Stimulated activated CD4-positive, alpha-beta T cell treated with anti-CD3 and anti-CD28 coated beads, TNF-alpha, amount 100 ng/mL, for 48 hours (primary cell): Measurements from ENCODE around the gene DOCK2.
"Not testable (repeated sequence)": the region's sequence is repeated elsewhere in the genome, so short reads cannot be mapped to it uniquely, and the experiment has no call there.

Experiments used
- DNase-seq, 3 donors: peaks; one replicate each; pipeline ENCODE4 v3.0.0-alpha.2; 2020; ENCODE audit warnings: low read depth in 3 of 3

The DOCK2 gene

GRCh38 chr5:169942181-169942580, 305.1 kb downstream of the DOCK2 start:
- no peak for DNase-seq

- no peak for DNase-seq
Measured at GRCh38 chr5:169943026-169943425, 306.0 kb downstream of the DOCK2 start.

- DNase-seq: no peak
Measured at GRCh38 chr5:169944115-169944514, 307.0 kb downstream of the DOCK2 start.

- no peak for DNase-seq
Measured at GRCh38 chr5:169944922-169945680, 308.0 kb downstream of the DOCK2 start.

- DNase-seq: no peak
Measured at GRCh38 chr5:169945831-169946261, 308.8 kb downstream of the DOCK2 start.

- DNase-seq: no peak
Measured at GRCh38 chr5:169946743-169947295, 309.7 kb downstream of the DOCK2 start.

- no peak for DNase-seq
Measured at GRCh38 chr5:169950333-169950732, 313.3 kb downstream of the DOCK2 start.

- not testable (repeated sequence) for DNase-seq
Measured at GRCh38 chr5:169953196-169953595, 316.1 kb downstream of the DOCK2 start.

GRCh38 chr5:169954786-169955185, 317.7 kb downstream of the DOCK2 start:
- no peak for DNase-seq

GRCh38 chr5:169956126-169956525, 319.1 kb downstream of the DOCK2 start:
- DNase-seq: no peak

GRCh38 chr5:169956756-169957155, 319.7 kb downstream of the DOCK2 start:
- no peak for DNase-seq

GRCh38 chr5:169958278-169958677, 321.2 kb downstream of the DOCK2 start:
- no peak for DNase-seq

- DNase-seq: no peak
Measured at GRCh38 chr5:169960659-169961058, 323.6 kb downstream of the DOCK2 start.

GRCh38 chr5:169964246-169964645, 327.2 kb downstream of the DOCK2 start:
- no peak for DNase-seq

GRCh38 chr5:169970339-169970738, 333.3 kb downstream of the DOCK2 start:
- no peak for DNase-seq

- no peak for DNase-seq
Measured at GRCh38 chr5:169970911-169971765, 334.1 kb downstream of the DOCK2 start.

- no peak for DNase-seq
Measured at GRCh38 chr5:169971780-169972179, 334.7 kb downstream of the DOCK2 start.

GRCh38 chr5:169973056-169973455, 336.0 kb downstream of the DOCK2 start:
- no peak for DNase-seq

GRCh38 chr5:169974121-169974770, 337.2 kb downstream of the DOCK2 start:
- DNase-seq: no peak

GRCh38 chr5:169978714-169979113, 341.6 kb downstream of the DOCK2 start:
- no peak for DNase-seq

- no peak for DNase-seq
Measured at GRCh38 chr5:169979871-169980270, 342.8 kb downstream of the DOCK2 start.

- DNase-seq: peak in 1 of 3 donors; percentile 6
Measured at GRCh38 chr5:169980418-169981053, 343.5 kb downstream of the DOCK2 start, which contains the start of gene INSYN2B. TSS of gene INSYN2B (minus strand) at chr5:169980495. CDS start at chr5:169883898, 96,597 bp downstream.
